SKM-1 treated with dmso at 0.1 percent for 144 hours (cell line): ENCODE results near the gene SZRD1.
A peak's percentile ranks its signal among the peaks of the same experiment; 100 is the strongest.
"Not testable (repeated sequence)": the region's sequence is repeated elsewhere in the genome, so short reads cannot be mapped to it uniquely, and the experiment has no call there.

Experiments
- DNase-seq: peaks from one replicate; lab custom pipeline; 2025; ENCODE audit not compliant: unreplicated experiment; lab: John Stamatoyannopoulos, UW

The SZRD1 gene, protein sequence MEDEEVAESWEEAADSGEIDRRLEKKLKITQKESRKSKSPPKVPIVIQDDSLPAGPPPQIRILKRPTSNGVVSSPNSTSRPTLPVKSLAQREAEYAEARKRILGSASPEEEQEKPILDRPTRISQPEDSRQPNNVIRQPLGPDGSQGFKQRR

DNA sequence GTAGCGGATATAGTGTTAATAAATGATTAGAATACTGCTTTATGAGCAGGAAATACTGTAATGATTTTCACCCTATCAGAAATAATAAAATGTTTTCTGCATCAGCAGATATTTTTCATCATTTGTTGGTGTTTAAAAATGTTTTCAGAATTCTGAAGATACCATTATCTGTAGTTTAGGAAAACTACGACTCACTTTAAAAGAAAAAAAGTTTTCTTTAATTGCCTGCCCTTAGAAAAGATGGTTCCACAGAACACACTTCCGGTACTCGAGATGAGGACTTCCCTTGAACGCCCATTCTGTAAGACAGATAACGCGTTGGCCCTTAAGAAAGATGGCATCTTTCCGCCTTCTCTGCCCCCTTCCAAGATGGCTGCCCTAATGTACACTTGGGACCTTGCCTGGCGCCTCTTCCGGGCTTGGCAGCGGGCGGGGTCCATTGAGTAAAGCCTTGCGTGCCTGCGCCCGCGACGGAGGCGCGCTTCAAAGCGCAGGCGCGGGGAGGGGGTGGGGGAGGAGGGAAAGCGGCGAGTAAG, at the start of gene SZRD1:
SZRD1 (plus strand) TSS at position 521 of the 536 bp plus-strand sequence. CDS start 16 bp downstream, outside the sequence.
- DNase-seq = peak; percentile 98

DNA sequence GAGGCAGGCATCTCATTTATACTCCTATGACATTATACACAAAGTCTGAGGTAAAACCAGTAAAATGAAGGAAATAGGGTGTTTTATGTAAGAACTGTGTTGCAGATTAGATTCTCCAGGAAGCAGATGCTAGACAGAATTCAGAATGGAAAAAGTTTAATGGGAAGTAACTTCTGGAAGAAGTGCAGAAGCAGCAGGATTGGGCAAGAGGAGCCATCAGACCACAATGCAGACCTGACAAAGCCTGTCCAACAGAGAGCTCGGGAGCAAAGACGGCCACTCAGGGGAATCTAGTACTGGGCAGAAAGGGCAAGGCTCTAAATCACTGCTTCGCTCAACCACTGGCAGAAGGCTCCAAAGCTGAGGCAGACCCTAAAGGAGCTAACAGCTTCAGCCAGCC, 48.5 kb upstream of the SZRD1 start:
- peak; percentile 26 for DNase-seq

DNA sequence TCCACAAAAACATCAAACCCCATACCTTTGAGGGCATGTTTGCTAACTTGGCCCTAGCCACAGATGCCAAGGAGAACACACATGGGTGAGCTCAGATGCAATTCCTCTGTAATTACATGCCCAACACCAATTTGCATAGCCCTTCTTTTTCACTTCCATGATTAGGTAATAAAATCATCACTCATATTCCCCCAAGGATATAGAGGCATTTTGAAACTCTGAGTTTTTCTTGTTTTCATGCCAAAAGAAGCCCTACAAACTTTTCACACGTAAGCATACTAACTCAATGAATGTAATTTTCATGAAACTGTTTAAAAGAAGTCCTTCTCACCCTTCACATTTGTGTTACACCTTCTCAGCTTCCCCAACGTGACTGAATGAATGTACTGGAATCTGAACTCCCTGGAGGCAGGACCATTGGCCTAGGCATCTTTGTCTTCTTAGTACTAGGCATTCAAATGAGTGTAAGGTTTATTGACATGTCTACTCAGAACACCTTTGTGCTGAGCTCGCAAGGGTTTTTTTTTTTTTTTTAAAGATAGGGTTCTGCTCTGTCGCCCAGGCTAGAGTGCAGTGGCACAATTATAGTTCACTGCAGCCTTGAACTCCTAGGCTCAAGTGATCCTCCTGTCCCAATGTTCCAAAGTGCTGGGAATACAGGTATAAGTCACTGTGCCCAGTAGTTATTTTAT, 45.7 kb upstream of the SZRD1 start:
- DNase-seq = no peak

DNA sequence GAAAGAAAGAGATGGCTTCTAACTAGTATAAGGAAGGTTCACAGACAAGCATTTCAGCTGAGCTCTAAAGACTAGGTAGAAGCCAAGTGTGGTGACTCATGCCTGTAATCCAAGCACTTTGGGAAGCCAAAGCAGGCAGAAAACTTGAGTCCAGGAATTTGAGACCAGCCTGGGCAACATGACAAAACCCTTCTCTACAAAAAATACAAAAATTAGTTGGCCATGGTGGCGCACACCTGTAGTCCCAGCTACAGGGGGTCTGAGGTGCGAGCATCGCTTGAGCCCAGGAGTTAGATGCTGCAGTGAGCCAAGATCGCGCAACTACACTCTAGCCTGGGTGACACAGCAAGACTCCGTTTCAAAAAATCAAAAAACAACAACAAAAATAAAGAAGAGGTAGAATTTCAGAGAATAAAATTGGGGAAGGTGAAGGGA, 42.6 kb upstream of the SZRD1 start:
- no peak for DNase-seq

DNA sequence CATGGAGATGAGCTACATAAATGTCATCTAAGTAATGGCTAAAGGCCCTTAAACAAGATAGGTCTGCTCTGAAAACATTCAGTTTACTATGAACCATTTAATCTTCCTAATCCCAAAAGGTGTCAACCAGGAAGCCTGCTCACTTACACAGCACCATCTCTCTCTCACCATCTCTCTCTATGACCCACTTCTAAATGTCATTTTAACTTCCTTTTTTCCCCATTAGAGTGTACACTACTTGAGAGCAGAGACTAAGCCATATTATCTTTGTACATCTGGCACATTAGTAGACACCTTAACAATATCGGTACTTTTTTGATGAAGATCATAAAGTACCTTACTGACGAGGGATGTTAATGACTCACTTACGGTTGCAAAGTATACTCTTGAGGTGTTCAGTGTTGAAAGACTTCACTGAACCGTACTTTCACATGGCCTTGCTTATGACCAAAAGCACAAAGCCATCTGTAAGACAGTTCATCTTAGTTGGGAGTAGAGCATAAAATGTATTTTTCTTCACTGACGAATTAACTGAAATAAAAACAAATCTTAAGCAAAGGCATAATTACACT, 40.1 kb upstream of the SZRD1 start:
- DNase-seq = peak; percentile 8

DNA sequence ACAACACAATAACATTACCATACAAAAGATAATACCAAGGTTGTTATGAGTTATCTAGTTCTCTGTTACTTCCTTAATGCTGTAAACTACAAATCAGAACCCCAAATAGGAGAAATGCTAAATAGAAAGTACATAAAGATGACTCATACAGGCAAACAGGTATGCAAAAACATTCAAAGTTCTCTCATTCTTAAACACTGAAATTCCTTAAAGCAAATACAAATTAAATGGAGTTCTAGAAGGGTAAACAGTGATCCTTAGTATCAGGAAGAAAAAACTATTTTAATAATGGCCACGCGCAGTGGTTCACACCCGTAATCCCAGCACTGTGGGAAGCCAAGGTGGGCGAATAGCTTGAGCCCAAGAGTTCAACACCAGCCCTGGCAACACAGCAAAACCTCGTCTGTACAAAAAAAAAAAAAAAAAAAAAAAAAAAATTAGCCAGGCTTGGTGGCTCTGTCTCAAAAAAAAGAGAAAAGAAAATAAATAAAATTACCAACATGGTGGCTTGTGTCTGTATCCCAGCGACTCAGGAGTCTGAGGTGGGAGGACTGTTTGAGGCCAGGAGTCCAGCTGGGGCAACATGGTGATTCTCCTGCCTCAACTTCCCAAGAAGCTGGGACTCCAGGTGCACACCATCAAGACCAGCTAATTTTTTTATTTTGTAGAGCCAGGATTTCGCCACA, 32.2 kb upstream of the SZRD1 start:
- DNase-seq = no peak

DNA sequence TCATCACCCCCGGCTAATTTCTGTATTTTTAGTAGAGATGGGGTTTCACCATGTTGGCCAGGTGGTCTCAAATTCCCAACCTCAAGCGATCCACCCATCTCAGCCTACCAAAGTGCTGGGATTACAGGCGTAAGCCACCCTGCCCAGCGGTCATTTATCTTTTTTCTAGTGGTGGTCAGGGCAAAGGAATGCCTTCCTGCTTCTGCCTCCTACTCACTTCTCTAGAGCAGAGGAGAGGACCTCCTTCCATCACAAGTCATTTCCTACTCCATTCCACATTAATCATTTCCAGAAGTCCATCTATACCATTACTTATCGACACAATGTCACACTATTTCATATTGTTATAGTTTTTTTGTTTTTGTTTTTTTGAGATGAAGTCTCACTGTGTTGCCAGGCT, 28.1 kb upstream of the SZRD1 start:
- no peak for DNase-seq

DNA sequence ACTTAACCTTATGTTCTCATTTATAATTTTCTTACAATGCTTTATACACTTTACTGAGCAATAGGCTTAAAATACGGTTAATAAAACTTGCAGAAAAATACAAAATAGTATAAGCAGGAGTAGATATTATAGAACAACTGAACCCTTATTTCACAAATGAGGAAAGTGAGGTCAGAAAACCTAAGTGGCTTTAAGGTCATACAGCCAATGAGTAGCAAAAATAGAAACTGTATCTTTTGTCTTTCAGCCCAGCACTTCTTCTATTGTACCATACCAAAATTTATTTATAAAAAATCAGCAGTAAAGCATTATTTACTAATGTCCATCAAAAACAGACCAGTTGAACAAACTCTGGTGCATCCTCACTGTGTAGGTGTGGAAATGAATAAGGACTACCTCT, 26.4 kb upstream of the SZRD1 start:
- DNase-seq = no peak

DNA sequence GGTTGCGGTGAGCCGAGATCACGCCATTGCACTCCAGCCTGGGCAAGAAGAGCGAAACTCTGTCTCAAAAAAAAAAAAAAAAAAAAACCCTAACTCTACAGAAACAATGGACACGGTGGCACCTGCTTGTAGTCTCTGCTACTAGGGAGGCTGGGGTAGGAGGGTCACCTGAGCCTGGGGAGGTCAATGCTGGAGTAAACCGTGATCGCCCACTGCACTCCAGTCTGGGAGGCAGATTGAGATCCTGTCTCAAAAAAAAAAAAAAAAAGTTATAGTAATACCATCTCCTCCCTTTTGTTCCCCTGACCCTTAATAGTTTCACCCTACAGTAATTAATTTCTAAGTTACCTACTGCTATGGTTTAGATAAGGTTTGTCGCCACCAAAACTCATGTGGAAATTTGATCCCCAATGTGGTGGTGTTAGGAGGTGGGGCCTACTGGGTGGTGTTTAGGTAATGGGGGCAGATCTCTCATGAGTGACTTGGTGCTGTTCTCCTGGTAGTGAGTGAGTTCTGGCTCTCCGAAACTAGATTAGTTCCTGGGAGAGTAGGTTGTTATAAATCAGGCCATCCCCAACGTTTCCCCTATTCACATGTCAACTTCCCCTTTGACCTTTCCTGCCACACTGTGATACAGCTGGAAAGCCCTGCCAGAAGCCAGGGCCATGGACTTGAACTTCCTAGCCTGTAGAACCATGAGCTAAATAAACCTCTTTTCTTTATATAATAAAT, 24.5 kb upstream of the SZRD1 start:
- DNase-seq = peak; percentile 1

DNA sequence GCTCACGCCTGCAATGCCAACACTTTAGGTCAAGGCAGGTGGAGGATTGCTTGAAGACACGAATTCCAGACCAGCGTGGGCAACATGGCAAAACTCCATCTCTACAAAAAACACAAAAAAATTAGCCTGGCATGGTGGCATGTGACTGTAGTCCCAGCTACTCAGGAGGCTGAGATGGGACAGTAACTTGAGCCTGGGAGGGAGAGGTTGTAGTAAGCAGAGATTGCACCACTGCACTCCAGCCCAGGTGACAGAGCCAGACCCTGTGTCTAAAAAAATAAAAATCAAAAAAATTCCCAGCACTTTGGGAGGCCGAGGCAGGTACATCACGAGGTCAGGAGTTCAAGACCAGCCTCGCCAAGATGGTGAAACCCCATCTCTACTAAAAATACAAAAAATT, 23.8 kb upstream of the SZRD1 start:
- not testable (repeated sequence) for DNase-seq

DNA sequence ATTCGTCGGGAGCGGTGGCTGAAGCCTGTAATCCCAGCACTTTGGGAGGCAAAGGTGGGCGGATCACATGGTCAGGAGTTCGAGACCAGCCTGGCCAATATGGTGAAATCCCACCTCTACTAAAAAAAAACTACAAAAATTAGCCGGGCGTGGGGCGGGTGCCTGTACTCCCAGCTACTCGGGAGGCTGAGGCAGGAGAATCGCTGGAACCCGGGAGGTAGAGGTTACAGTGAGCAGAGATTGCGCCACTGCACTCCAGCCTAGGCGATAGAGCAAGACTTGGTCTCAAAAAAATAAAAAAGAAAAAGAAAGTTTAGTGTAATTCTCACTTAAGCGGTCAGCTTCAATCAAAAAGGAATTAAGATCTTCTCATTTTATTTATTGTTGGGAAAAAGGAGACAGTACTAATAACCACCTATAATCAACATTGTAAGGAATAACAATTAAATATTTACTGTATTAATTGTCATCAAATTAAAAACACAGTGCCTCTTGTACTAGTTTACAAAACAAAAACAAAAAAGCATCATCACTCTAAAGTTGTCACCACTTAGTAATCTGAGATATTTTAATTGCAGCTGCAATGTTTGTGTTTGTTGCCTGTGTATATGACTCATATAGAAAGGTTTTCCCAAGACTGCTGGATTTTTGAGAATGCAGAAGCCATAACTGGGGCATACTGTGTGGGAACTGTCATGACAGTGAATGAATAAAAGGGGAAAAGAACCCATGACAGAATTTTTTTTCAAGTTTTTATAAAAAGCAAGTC, 18.4 kb upstream of the SZRD1 start:
- DNase-seq = no peak

DNA sequence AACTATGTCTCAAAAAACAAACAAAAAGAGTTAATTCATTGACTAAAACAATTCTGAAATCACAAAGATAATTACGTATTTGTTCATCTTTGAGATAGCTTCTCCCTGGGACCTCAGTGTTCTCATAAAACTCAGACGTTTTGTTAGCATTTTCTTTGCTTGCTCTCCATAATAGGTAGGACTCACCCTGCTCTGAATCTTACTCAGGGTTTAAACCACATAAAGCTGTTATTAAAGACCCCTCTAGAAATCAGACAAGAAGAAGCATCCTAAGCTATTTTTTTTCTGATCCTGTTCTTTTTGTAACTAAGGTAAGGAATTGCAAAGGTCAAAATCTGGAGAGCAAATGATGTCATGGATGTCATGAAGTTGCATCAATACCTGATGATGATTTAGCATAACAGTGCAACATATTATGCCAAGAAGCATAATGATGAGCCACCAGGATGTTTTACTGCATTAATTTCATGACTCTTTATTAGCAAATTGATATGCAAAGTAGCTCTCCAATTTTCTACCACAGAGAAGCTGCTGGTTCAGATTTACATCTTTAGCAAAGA, 17.1 kb upstream of the SZRD1 start:
- no peak for DNase-seq

DNA sequence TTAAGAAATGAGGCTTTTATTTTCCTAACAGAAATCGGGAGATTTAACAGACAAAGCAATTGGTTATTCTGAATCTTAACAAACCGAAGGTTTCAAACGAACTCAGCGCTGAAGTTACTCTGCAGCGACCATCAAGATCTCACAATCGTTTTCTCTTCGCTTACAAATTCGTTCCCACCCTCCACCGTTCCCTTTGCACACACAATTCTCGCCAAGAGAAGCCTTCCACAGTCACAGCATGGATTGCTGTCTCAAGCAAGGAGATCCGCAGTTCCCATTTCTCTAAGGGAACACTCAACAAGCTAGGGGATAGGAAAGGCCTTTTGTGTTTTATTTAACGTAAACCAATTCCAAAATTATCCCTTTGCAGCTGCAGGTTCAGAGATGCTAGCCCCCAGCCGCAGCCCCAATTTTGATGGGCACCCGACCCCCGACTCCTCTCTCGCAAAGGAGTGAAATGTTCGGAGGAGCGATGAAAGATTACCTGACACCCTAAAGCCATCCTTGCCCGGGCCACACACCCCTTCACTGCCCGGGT, 15.5 kb upstream of the SZRD1 start:
- no peak for DNase-seq

DNA sequence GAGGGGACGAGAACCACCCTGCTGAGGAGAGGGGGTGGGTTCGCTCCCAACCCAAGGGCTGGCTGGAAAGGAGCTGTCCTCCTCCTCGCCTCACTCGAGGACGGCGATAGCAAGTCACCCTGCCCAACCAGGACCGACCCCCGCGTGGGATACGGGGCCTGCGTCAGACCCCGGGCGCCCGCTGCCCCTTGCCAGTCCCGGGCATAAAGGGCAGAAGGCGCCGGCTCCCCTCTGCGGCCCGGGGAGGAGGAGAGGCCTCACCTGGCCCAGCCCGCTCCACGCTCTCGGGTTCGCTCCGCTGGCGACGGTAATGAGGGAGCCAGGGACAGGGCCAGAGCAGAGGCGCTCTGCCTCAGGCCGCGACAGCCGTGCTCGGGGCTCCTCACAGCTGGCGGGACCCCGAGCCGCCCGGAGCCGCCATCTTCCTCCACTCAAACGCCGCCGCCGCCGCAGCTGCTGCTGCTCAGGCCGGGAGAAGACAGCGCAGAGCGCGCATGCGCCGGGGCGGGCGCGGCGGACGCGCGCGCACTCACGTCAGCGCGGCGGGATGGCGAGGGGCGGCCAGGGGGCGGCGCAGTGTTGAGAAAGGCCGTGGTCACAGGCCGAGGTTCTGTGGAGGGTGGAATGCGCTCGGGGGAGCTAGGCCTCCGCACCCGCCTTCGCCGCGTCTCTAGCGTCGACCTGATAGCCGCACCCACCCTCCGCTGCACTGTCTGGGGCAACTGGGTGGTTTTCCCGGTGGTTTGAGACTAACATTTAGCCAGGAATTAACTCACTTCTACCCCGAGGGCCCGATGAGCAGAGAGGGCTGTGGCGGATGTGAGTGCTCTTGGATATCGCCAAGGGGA, 14.8 kb upstream of the SZRD1 start, which contains the start of gene FBXO42:
FBXO42 (minus strand) TSS at position 487 of the 848 bp plus-strand sequence. CDS start 37,062 bp downstream, outside the sequence.
- peak; percentile 92 for DNase-seq

DNA sequence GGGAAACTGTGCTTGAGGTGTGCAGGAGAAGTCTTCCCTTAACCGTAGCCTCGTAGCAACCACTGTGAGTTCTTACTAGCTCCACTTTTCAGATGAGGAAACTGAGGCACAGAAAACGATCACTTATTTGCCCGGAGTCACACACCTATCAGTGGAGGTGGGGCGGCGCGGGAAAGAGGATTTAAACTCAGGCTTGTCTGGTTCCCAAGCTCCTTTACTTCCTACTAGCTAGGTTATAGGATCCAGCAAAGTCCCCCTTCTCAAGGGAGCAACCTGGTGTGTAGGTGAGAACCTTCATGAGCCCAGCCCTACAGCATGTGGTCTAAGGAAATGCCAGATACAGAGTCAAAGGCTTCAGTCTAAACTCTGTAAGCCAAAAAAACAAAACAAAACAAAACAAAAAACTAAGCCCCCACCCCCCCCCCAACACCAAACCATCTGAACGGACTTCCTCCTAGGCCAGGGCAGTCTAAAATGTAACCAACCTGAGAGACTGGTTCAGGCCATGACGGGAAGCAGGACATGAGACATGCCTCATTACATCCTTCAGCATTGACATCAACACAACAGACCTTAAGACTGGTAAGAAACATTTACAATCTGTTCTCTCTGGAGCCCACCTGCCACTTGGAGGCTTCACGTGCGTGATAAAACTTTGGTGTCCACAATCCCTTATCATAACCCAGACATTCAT, 14.1 kb upstream of the SZRD1 start:
- DNase-seq = peak; percentile 31

DNA sequence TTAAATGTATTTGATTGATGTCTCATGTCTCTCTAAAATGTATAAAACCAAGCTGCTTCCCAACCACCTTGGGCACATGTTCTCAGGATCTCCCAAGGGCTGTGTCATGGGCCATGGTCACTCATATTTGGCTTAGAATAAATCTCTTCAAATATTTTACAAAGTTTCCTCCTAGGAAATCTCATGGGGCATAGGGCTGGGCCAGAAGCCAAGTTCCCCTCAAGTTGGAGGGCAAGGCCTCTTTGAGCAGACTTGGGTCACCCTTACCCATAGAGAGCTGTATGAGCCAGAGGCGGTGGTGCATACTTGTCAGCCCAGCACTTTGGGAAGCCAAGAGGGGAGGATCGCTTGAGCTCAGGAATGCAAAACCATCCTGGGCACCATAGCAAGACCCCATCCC, 12.4 kb upstream of the SZRD1 start:
- no peak for DNase-seq

DNA sequence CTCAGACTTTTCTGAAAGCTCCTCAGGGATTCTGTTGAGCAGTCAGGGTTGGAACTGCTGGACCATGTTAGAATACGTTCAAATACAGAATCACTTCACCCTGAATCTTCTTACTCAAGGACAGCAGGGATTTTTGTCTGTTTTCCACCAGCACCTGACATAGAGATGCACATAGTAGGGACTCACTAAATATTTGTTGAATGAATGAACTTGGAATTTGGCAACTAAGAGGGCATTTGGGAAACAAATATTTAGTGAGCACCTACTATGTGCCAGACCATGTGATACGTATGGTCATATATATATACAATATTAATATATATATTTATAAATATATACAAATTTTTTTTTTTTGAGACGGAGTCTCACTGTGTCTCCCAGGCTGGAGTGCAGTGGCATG, 10.2 kb upstream of the SZRD1 start:
- no peak for DNase-seq

DNA sequence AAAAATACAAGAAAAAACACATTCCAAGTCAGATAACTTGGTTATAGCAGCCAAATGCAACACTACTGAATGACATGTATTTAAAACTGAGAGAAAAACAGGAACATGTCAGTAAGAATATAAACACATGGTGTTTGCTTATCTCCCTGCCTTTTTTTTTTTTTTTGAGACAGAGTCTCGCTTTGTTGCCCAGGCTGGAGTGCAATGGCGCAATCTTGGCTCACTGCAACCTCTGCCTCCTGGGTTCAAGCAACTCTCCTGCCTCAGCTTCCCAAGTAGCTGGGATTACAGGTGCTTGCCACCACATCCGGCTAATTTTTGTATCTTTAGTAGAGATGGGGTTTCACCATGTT, 1.9 kb upstream of the SZRD1 start:
- peak; percentile 17 for DNase-seq
